Measurements from ENCODE around the gene KRTAP5-7.

Gene KRTAP5-7

DNA sequence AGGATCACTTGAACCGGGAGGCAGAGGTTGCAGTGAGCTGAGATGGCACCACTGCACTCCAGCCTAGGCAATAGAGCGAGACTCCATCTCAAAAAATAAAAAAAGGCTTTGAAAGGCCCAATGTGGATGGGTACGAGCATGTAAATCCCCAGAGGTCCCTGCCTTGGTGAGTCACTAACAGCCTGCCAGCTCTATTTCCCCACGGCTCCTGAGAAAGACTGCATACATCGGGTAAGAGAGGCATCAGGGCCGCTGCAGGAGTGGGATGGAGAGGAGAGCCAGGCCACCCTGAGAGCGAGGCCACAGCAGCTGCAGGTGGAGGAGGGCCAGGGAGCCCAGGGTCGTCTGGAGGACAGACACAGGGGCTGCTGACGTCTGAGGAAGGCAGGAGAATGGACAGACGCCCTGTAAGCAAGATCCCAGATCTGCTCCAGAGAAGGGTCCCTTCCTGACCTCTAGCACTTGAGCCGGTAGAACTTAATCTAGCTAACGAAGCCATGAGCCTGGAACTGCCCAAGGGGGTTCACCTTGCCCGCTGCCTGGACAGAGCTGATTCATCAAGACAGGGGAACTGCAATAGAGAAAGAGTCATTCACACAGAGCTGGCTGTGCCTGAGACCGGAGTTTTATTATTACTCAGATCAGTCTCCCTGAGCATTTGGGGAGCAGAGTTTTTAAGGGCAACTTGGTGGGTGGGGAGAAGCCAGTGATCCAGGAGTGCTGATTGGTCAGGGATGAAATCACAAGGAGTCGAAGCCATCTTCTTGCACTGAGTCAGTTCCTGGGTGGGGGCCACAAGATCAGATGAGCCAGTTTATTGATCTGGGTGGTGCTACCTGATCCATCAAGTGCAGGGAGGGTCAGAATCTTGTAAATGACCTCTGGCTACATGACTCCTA lies 16.1 kb downstream of the KRTAP5-7 start:
- Histone ChIP-seq H3K4me3 (ENCODE audit: insufficient read depth, low read length, poor library complexity, severe bottlenecking) (no peak overlapping the region), H3K4me2 (ENCODE audit: low read depth, low read length, poor library complexity, severe bottlenecking) (no peak overlapping the region), H3F3A (ENCODE audit: insufficient read depth) (no peaks in the 10 kb centered on the region), H3K9ac (ENCODE audit: low read length) (no peak overlapping the region), H4K20me1 (ENCODE audit: low read depth, low read length) (no peaks in the 10 kb centered on the region), H3K9me3 (ENCODE audit: insufficient read depth, low read length) (no peaks in the 10 kb centered on the region), H3K79me2 (ENCODE audit: insufficient read depth, low read length) (no peaks in the 10 kb centered on the region), H3K27me3 (ENCODE audit: low read length) (no peaks in the 10 kb centered on the region), H2AFZ (ENCODE audit: low read depth, low read length, severe bottlenecking) (no peak overlapping the region), H3K27ac (ENCODE audit: low read depth, low read length) (no peak overlapping the region), H3K9me2 (replicated peaks; ENCODE audit: insufficient read depth, low read length) (no peaks in the 10 kb centered on the region), H3K36me3 (ENCODE audit: low read length) (no peaks in the 10 kb centered on the region)
- TF ChIP-seq, protein P1, sequence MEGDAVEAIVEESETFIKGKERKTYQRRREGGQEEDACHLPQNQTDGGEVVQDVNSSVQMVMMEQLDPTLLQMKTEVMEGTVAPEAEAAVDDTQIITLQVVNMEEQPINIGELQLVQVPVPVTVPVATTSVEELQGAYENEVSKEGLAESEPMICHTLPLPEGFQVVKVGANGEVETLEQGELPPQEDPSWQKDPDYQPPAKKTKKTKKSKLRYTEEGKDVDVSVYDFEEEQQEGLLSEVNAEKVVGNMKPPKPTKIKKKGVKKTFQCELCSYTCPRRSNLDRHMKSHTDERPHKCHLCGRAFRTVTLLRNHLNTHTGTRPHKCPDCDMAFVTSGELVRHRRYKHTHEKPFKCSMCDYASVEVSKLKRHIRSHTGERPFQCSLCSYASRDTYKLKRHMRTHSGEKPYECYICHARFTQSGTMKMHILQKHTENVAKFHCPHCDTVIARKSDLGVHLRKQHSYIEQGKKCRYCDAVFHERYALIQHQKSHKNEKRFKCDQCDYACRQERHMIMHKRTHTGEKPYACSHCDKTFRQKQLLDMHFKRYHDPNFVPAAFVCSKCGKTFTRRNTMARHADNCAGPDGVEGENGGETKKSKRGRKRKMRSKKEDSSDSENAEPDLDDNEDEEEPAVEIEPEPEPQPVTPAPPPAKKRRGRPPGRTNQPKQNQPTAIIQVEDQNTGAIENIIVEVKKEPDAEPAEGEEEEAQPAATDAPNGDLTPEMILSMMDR (IDR thresholded peaks at IDR 0.05; ENCODE audit: insufficient read depth, low read length, poor library complexity, severe bottlenecking), result no peak
- TF ChIP-seq EZH2phosphoT487 (conservative IDR thresholded peaks at IDR 0.05; ENCODE audit: low read length), result no peak

DNA sequence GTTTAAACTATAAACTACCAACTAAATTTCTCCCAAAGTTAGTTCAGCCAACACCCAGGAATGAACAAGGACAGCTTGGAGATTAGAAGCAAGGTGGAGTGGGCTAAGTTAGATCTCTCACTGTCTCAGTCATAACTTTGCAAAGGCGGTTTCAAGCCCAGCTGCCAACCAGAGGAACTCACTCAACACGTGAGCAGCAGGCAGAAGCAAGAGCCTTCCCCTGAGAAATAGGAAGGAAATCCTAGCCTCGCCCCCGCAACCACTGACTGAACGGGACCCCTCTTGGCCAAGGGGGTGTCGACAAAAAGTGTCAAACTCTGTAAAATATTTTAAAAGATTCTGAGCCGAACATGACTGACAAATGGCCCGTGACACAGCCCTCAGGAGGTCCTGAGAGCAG lies 16.8 kb downstream of the KRTAP5-7 start:
- Histone ChIP-seq H3K9ac (ENCODE audit: low read length) (no peak overlapping the region), H3K4me3 (ENCODE audit: insufficient read depth, low read length, poor library complexity, severe bottlenecking) (no peak overlapping the region), H3K27ac (ENCODE audit: low read depth, low read length) (no peak overlapping the region), H3K9me2 (replicated peaks; ENCODE audit: insufficient read depth, low read length) (no peaks in the 10 kb centered on the region), H3K4me2 (ENCODE audit: low read depth, low read length, poor library complexity, severe bottlenecking) (no peak overlapping the region), H2AFZ (ENCODE audit: low read depth, low read length, severe bottlenecking) (no peak overlapping the region), H3K9me3 (ENCODE audit: insufficient read depth, low read length) (no peaks in the 10 kb centered on the region), H3K79me2 (ENCODE audit: insufficient read depth, low read length) (no peaks in the 10 kb centered on the region), H4K20me1 (ENCODE audit: low read depth, low read length) (no peaks in the 10 kb centered on the region), H3F3A (ENCODE audit: insufficient read depth) (no peaks in the 10 kb centered on the region), H3K36me3 (ENCODE audit: low read length) (no peaks in the 10 kb centered on the region), H3K27me3 (ENCODE audit: low read length) (no peaks in the 10 kb centered on the region)
- no peak for TF ChIP-seq EZH2phosphoT487 (conservative IDR thresholded peaks at IDR 0.05; ENCODE audit: low read length)
- TF ChIP-seq, protein P1 (IDR thresholded peaks at IDR 0.05; ENCODE audit: insufficient read depth, low read length, poor library complexity, severe bottlenecking), result no peak

DNA sequence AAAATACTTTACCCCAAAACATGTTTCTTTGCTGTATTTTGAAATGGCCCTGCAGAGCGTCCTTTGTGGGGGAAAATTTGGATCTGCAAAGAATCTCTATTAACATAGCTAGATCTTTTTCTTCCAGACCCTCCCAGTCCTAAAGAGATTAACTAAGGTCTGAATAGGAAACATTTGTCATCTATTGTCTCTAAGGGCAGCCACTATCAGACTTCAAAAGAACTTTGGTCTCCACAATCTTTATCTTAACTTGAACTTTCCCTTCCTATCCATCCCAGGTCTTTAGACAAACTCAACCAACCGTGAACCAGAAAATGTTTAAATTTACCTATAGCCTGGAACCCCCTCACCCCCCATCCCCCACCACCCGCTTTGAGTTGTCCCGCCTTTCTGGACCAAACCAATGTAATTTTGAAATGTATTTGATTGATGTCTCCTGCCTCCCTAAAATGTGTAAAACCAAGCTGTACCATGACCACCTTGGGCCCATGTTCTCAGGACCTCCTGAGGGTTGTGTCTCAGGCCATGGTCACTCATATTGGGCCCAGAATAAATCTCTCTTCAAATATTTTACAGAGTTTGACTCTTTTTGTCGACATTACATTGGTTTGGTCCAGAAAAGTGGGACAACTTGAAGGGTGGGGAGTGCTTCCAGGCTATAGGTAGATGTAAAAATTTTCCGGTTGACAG lies 17.6 kb downstream of the KRTAP5-7 start:
- H3K4me3 ChIP-seq (ENCODE audit: insufficient read depth, low read length, poor library complexity, severe bottlenecking), result no peak overlapping the region
- H3K9ac ChIP-seq (ENCODE audit: low read length), result no peak overlapping the region
- no peak overlapping the region for H3K4me2 ChIP-seq (ENCODE audit: low read depth, low read length, poor library complexity, severe bottlenecking)
- no peaks in the 10 kb centered on the region for H3K27me3 ChIP-seq (ENCODE audit: low read length)
- H3K9me3 ChIP-seq (ENCODE audit: insufficient read depth, low read length), result no peaks in the 10 kb centered on the region
- no peaks in the 10 kb centered on the region for H3K36me3 ChIP-seq (ENCODE audit: low read length)
- no peak overlapping the region for H3K27ac ChIP-seq (ENCODE audit: low read depth, low read length)
- no peak overlapping the region for H2AFZ ChIP-seq (ENCODE audit: low read depth, low read length, severe bottlenecking)
- no peaks in the 10 kb centered on the region for H3K79me2 ChIP-seq (ENCODE audit: insufficient read depth, low read length)
- H3K9me2 ChIP-seq (replicated peaks; ENCODE audit: insufficient read depth, low read length), result no peaks in the 10 kb centered on the region
- no peaks in the 10 kb centered on the region for H3F3A ChIP-seq (ENCODE audit: insufficient read depth)
- TF ChIP-seq, protein P1 (IDR thresholded peaks at IDR 0.05; ENCODE audit: insufficient read depth, low read length, poor library complexity, severe bottlenecking), result no peak
- no peak for TF ChIP-seq EZH2phosphoT487 (conservative IDR thresholded peaks at IDR 0.05; ENCODE audit: low read length)
- no peaks in the 10 kb centered on the region for H4K20me1 ChIP-seq (ENCODE audit: low read depth, low read length)
